NCI-H82 treated with DMSO at 0.1 percent for 48 hours (cell line): ENCODE data around the gene CD226.
"Not testable (repeated sequence)": the region's sequence is repeated elsewhere in the genome, so short reads cannot be mapped to it uniquely, and the experiment has no call there.

Experiments
- DNase-seq: peaks from one replicate; lab custom pipeline; 2025; ENCODE audit not compliant: unreplicated experiment; lab: John Stamatoyannopoulos, UW

CD226 gene

GRCh38 chr18:69876490-69876889, 71.2 kb downstream of the CD226 start:
- no peak for DNase-seq

- no peak for DNase-seq
These were observed 73.6 kb downstream of the CD226 start for GRCh38 chr18:69874058-69874457.

- DNase-seq = no peak
These were observed 75.0 kb downstream of the CD226 start for GRCh38 chr18:69872661-69873060.

- no peak for DNase-seq
These were observed 76.3 kb downstream of the CD226 start for GRCh38 chr18:69871363-69871762.

GRCh38 chr18:69870736-69871135, 76.9 kb downstream of the CD226 start:
- DNase-seq = no peak

GRCh38 chr18:69866212-69866611, 81.5 kb downstream of the CD226 start:
- DNase-seq = no peak

GRCh38 chr18:69865776-69866175, 81.9 kb downstream of the CD226 start:
- no peak for DNase-seq

- DNase-seq = not testable (repeated sequence)
These were observed 82.9 kb downstream of the CD226 start for GRCh38 chr18:69864802-69865201.

- no peak for DNase-seq
These were observed 88.8 kb downstream of the CD226 start for GRCh38 chr18:69858897-69859296.

- DNase-seq = no peak
These were observed 93.2 kb downstream of the CD226 start for GRCh38 chr18:69854455-69854854.

GRCh38 chr18:69853051-69853450, 94.6 kb downstream of the CD226 start:
- no peak for DNase-seq

- no peak for DNase-seq
These were observed 101.8 kb downstream of the CD226 start for GRCh38 chr18:69845593-69846506.

- DNase-seq = no peak
These were observed 103.0 kb downstream of the CD226 start for GRCh38 chr18:69844656-69845055.

GRCh38 chr18:69843015-69843414, 104.7 kb downstream of the CD226 start:
- no peak for DNase-seq

- DNase-seq = no peak
These were observed 106.6 kb downstream of the CD226 start for GRCh38 chr18:69841117-69841516.

GRCh38 chr18:69840445-69840844, 107.2 kb downstream of the CD226 start:
- no peak for DNase-seq

- DNase-seq = no peak
These were observed 107.7 kb downstream of the CD226 start for GRCh38 chr18:69840001-69840400.

GRCh38 chr18:69839497-69839896, 108.2 kb downstream of the CD226 start:
- DNase-seq = no peak

GRCh38 chr18:69838620-69839411, 108.9 kb downstream of the CD226 start:
- peak; percentile 90 for DNase-seq

- no peak for DNase-seq
These were observed 109.7 kb downstream of the CD226 start for GRCh38 chr18:69838003-69838402.

GRCh38 chr18:69834980-69835379, 112.7 kb downstream of the CD226 start:
- not testable (repeated sequence) for DNase-seq

GRCh38 chr18:69830189-69830588, 117.5 kb downstream of the CD226 start:
- peak; percentile 5 for DNase-seq
